SK-N-SH (cell line): ENCODE measurements around the gene RFXANK. TPM values are rescaled to one million over a fixed set of nuclear protein-coding genes. Genes with fewer than 3 reads are reported as not detected.

Experiments
- CTCF ChIA-PET: fragments of 300-600, 350-600 bp; formaldehyde crosslinking; extraction: SDS; loops from one replicate; lab custom pipeline; 2021; lab: Yijun Ruan, JAX
- POLR2A ChIA-PET: fragments of 350-600 bp; sonication (Branson Sonifier 250); formaldehyde crosslinking; extraction: SDS; loops from one replicate; lab custom pipeline; 2020; ENCODE audit warnings: antibody characterized with exemption, inconsistent platforms; lab: Yijun Ruan, JAX
- DNase-seq: peaks from one replicate; pipeline ENCODE4 v3.0.0; 2012
- H2AFZ ChIP-seq: fragments of 200-600 bp; sonication (generic); 2 replicates; pipeline ENCODE4 v1.8.1; 2016; ENCODE audit warnings: antibody characterized with exemption, mild to moderate bottlenecking, low read depth
- H3F3A ChIP-seq: fragments of 200-600 bp; sonication (generic); replicated peaks from 2 replicates; pipeline ENCODE3; 2016; ENCODE audit warnings: antibody characterized with exemption, mild to moderate bottlenecking; ENCODE audit not compliant: insufficient read depth
- H3K27ac ChIP-seq, 2 experiments: fragments of 200-500 bp in 1 of 2; fragments of 200-600 bp in 1 of 2; sonication (Bioruptor generic) in 1 of 2; sonication (generic), shearing (Covaris generic) in 1 of 2; 2 replicates each; pipeline versions ENCODE4 v1.5.1 to v1.6.1; 2014 to 2016; ENCODE audit warnings: low read depth in 2 of 2, inconsistent platforms in 1 of 2, low read length in 1 of 2, mild to moderate bottlenecking in 1 of 2, mixed read lengths in 1 of 2
- H3K27me3 ChIP-seq: fragments of 200-600 bp; sonication (generic), shearing (Covaris generic); 2 replicates; pipeline ENCODE4 v1.6.1; 2016; ENCODE audit warnings: mixed run types; ENCODE audit not compliant: insufficient read depth
- H3K36me3 ChIP-seq, 2 experiments: fragments of 200-500 bp in 1 of 2; fragments of 200-600 bp in 1 of 2; sonication (Bioruptor generic) in 1 of 2; sonication (generic) in 1 of 2; replicated peaks in 1 of 2; 2 replicates each; pipeline versions ENCODE3 to v1.5.1; 2014 to 2016; ENCODE audit warnings: low read length in 1 of 2, mild to moderate bottlenecking in 1 of 2; ENCODE audit not compliant: insufficient read depth in 2 of 2, control insufficient read depth in 1 of 2
- H3K4me1 ChIP-seq, 2 experiments: fragments of 200-500 bp in 1 of 2; fragments of 200-600 bp in 1 of 2; sonication (Bioruptor generic) in 1 of 2; sonication (generic), shearing (Covaris generic) in 1 of 2; 2 replicates each; pipeline versions ENCODE4 v1.5.1 to v1.6.1; 2014 to 2016; ENCODE audit warnings: low read depth in 1 of 2, low read length in 1 of 2, mixed run types in 1 of 2; ENCODE audit not compliant: insufficient read depth in 2 of 2, control insufficient read depth in 1 of 2
- H3K4me2 ChIP-seq: fragments of 200-600 bp; sonication (generic), shearing (Covaris generic); 2 replicates; pipeline ENCODE4 v1.6.1; 2017; ENCODE audit warnings: mixed run types
- H3K4me3 ChIP-seq, 2 experiments: fragments of 200-500 bp in 1 of 2; fragments of 200-600 bp in 1 of 2; sonication (Bioruptor generic) in 1 of 2; sonication (generic), shearing (Covaris generic) in 1 of 2; 2 replicates each; pipeline versions ENCODE4 v1.5.1 to v1.8.1; 2014 to 2016; ENCODE audit warnings: low read depth in 2 of 2, inconsistent platforms in 1 of 2, low read length in 1 of 2, mild to moderate bottlenecking in 1 of 2, mixed read lengths in 1 of 2, moderate library complexity in 1 of 2
- H3K79me2 ChIP-seq: fragments of 200-600 bp; sonication (generic); 2 replicates; pipeline ENCODE4 v1.8.1; 2017; ENCODE audit warnings: mild to moderate bottlenecking; ENCODE audit not compliant: insufficient read depth
- H3K9ac ChIP-seq: fragments of 200-600 bp; sonication (generic); 2 replicates; pipeline ENCODE4 v1.6.1; 2017; ENCODE audit warnings: mixed run types
- H3K9me2 ChIP-seq: fragments of 200-600 bp; sonication (generic); 2 replicates; pipeline ENCODE4 v1.6.1; 2017; ENCODE audit warnings: mixed run types
- H3K9me3 ChIP-seq: fragments of 200-600 bp; sonication (generic); 2 replicates; pipeline ENCODE4 v1.6.1; 2017; ENCODE audit warnings: mixed run types, mild to moderate bottlenecking, moderate library complexity
- H4K20me1 ChIP-seq: fragments of 200-600 bp; sonication (generic); 2 replicates; pipeline ENCODE4 v1.6.1; 2017; ENCODE audit warnings: mild to moderate bottlenecking, mixed run types; ENCODE audit not compliant: insufficient read depth
- ELF1 ChIP-seq: IDR thresholded peaks from 2 replicates; pipeline ENCODE4 v1.4.0; 2012
- EZH2phosphoT487 ChIP-seq: fragments of 200-600 bp; sonication (generic); IDR thresholded peaks from 2 replicates; pipeline ENCODE4 v1.6.1; 2017; ENCODE audit warnings: low read depth, mixed run types, mild to moderate bottlenecking, antibody characterized with exemption, moderate library complexity, borderline replicate concordance
- FOXJ3 ChIP-seq: sonication (generic); formaldehyde crosslinking; IDR thresholded peaks from 2 replicates; pipeline ENCODE4 v1.5.1; 2020; ENCODE audit warnings: mild to moderate bottlenecking, missing genetic modification reagents
- MAX ChIP-seq: IDR thresholded peaks from 2 replicates; pipeline ENCODE4 v1.4.0; 2012; ENCODE audit warnings: low read depth
- MEF2A ChIP-seq: IDR thresholded peaks from 2 replicates; pipeline ENCODE4 v1.4.0; 2012; ENCODE audit warnings: low read depth, borderline replicate concordance
- PBX3 ChIP-seq: IDR thresholded peaks from 2 replicates; pipeline ENCODE4; 2012
- RFX5 ChIP-seq: IDR thresholded peaks from 2 replicates; pipeline ENCODE4 v1.6.1; 2012; ENCODE audit warnings: mild to moderate bottlenecking, improper control_type of control experiment, low read length
- SMC3 ChIP-seq: IDR thresholded peaks from 2 replicates; pipeline ENCODE4 v1.6.1; 2012; ENCODE audit warnings: low read depth, low read length, improper control_type of control experiment
- TCF12 ChIP-seq: IDR thresholded peaks from 2 replicates; pipeline ENCODE4 v1.4.0; 2012
- TEAD4 ChIP-seq: IDR thresholded peaks from 2 replicates; pipeline ENCODE4 v1.4.0; 2012; ENCODE audit warnings: mild to moderate bottlenecking, borderline replicate concordance; ENCODE audit not compliant: insufficient read depth
- USF2 ChIP-seq: fragments of 150-350 bp; IDR thresholded peaks from 2 replicates; pipeline ENCODE4 v1.6.1; 2017; ENCODE audit warnings: antibody characterized with exemption, low read length, low read depth, borderline replicate concordance
- WGBS: methylation state at CpG from one replicate; pipeline ENCODE4 v1.1.6; 2017; ENCODE audit warnings: low lambda C conversion rate; 5-methylcytosine and 5-hydroxymethylcytosine counted together
- polyA plus RNA-seq, 3 experiments: library from polyadenylated mRNA; depleted of rRNA; stranded (reverse); fragments of >200 nt; gene quantifications; 2 replicates each; pipeline ENCODE4 v1.2.3, GENCODE V29; 2012
- TF ChIP-seq, protein P1 (sequence below): IDR thresholded peaks from 2 replicates; pipeline ENCODE4 v1.4.0; 2012; ENCODE audit warnings: low read depth, borderline replicate concordance

Gene RFXANK
- polyA plus RNA-seq, 1 of the 3 experiments (the other 2 are of a cell fraction) = 117 TPM

DNA sequence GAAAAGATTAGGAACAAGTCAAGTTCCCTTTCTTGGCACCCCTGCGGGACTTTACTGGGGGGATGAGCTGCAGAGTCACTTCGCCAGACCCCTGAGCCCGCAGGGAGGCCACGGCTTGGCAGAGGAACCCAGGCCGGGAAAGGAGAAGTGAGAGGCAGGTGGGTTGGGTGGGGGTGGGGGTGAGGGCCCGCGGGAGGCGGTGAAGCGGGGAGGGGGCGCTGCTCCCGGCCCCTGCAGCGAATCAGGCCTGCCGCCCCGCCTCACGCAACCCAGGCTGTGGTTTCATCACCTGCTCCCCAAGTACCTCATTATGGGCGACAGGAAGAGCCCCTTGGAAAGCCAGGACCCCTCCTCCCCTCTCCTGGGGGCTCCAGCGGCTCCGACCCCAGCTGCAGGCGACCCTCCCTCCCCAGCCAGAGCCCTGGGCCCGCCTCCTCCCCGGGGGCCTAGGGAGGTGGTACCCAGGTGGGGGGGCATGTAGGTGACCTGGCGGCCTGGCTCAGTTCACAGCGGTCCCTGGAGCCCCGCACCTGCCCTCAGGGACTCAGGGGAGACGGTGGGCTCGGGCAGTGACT is 31.5 kb upstream of the RFXANK start:
- 93% methylated on average over 6 of the region's 26 CpGs for WGBS

DNA sequence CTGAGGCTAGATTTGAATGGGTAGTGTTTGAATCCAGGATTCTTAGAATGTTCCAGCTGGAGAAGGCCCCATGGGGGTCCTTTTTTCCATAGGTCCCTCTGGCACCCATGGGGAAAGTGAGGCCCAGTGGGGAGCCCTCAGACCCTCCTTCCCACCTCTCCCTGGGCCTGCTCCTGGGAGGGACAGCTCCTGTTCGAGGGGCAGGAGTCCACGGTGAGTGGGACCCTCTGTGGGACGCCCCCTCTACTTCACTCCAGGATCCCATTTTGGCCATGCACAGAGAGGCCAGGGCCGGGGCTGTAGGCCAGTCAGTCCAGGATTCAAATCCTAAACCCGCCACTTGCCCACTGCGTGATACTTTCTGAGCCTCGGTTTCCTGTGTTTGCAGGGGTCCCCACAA is 29.6 kb upstream of the RFXANK start:
- Histone ChIP-seq H3K27me3 (no peaks in the 10 kb centered on the region), H3K4me2 (no peak overlapping the region), H3K9me3 (no peaks in the 10 kb centered on the region), H4K20me1 (no peaks in the 10 kb centered on the region), H3K4me1 (no peaks in the 10 kb centered on the region), H3K79me2 (no peaks in the 10 kb centered on the region), H3K27ac (no peak overlapping the region), H3K4me3 (no peak overlapping the region), H3K9me2 (no peaks in the 10 kb centered on the region), H3K36me3 (no peaks in the 10 kb centered on the region), H3K9ac (no peak overlapping the region), H3F3A (no peaks in the 10 kb centered on the region), H2AFZ (no peak overlapping the region)
- ChIA-PET POLR2A (no interaction called here), CTCF (interaction anchor here (3.7 to 4.2 kb wide), 2 partner anchors 13 to 16 kb away, joined by 22 to 25 read pairs; no protein-coding TSS in a partner anchor)
- TF ChIP-seq, protein P1, sequence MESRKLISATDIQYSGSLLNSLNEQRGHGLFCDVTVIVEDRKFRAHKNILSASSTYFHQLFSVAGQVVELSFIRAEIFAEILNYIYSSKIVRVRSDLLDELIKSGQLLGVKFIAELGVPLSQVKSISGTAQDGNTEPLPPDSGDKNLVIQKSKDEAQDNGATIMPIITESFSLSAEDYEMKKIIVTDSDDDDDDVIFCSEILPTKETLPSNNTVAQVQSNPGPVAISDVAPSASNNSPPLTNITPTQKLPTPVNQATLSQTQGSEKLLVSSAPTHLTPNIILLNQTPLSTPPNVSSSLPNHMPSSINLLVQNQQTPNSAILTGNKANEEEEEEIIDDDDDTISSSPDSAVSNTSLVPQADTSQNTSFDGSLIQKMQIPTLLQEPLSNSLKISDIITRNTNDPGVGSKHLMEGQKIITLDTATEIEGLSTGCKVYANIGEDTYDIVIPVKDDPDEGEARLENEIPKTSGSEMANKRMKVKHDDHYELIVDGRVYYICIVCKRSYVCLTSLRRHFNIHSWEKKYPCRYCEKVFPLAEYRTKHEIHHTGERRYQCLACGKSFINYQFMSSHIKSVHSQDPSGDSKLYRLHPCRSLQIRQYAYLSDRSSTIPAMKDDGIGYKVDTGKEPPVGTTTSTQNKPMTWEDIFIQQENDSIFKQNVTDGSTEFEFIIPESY = no peak
- TF ChIP-seq RFX5 = no peak
- TF ChIP-seq TCF12 = no peak
- no peak for TF ChIP-seq SMC3
- TF ChIP-seq MAX = no peak
- no peak for TF ChIP-seq PBX3
- no peak for TF ChIP-seq TEAD4
- TF ChIP-seq FOXJ3 (CRISPR knock-in tag) = no peak
- TF ChIP-seq MEF2A = no peak
- 97% methylated on average over 3 of the region's 7 CpGs for WGBS
- DNase-seq = no peak

More for the DNA sequence above, 31.5 kb upstream of the RFXANK start:
- Histone ChIP-seq H3K27ac (no peak overlapping the region), H2AFZ (no peak overlapping the region), H3K27me3 (no peaks in the 10 kb centered on the region), H3K9ac (no peak overlapping the region), H3K79me2 (no peaks in the 10 kb centered on the region), H3K9me3 (no peaks in the 10 kb centered on the region), H3K36me3 (peaks cover 0 to 8% of the 10 kb centered on the region in 2 experiments), H3K4me1 (no peaks in the 10 kb centered on the region), H3F3A (no peaks in the 10 kb centered on the region), H4K20me1 (no peaks in the 10 kb centered on the region), H3K9me2 (no peaks in the 10 kb centered on the region), H3K4me2 (no peak overlapping the region), H3K4me3 (no peak overlapping the region)
- ChIA-PET POLR2A (no interaction called here), CTCF (interaction anchor here (1.0 to 4.2 kb wide), 3 partner anchors 14 to 25 kb away, joined by 3 to 25 read pairs (median 9); no protein-coding TSS in a partner anchor)
- no peak for DNase-seq
- TF ChIP-seq ELF1 (no peak), USF2 (no peak), EZH2phosphoT487 (no peak), FOXJ3 (CRISPR knock-in tag) (no peak), TCF12 (no peak)
